IMR-90 (cell line): ENCODE measurements around the gene NRL. TPM values are rescaled to one million over a fixed set of nuclear protein-coding genes. Genes with fewer than 3 reads are reported as not detected.
"Not testable (repeated sequence)": the region's sequence is repeated elsewhere in the genome, so short reads cannot be mapped to it uniquely, and the experiment has no call there.

Experiments
- ATAC-seq: fragments of 200-7000 bp; cut with Tn5 transposase; 2 replicates; pipeline ENCODE4 v1.9.1; 2020; ENCODE audit warnings: low read depth, mild to moderate bottlenecking, moderate library complexity
- BruUV-seq: library from RNA; stranded (reverse); fragments of 400-500 nt; replicated peaks from 2 replicates; lab custom pipeline; 2021; lab: Mats Ljungman, UMichigan
- CTCF ChIA-PET: fragments of 300-600 bp; formaldehyde crosslinking; extraction: SDS; loops from one replicate; lab custom pipeline; 2021; ENCODE audit warnings: antibody characterized with exemption; lab: Yijun Ruan, JAX
- POLR2A ChIA-PET: fragments of 300-600 bp; sonication (Branson Sonifier 250); formaldehyde crosslinking; loops from one replicate; lab custom pipeline; 2022; ENCODE audit warnings: antibody characterized with exemption; ENCODE audit not compliant: unreplicated experiment; lab: Charles Lee
- DNase-seq: peaks from one replicate; pipeline ENCODE4 v3.0.0; 2013
- H2AFZ ChIP-seq: replicated peaks from 2 replicates; pipeline ENCODE3; 2013; ENCODE audit warnings: low read length, mild to moderate bottlenecking; ENCODE audit not compliant: poor library complexity
- H2AK5ac ChIP-seq: 2 replicates; pipeline ENCODE4 v1.6.1; 2013; ENCODE audit warnings: low read depth, low read length, inconsistent platforms
- H2AK9ac ChIP-seq: replicated peaks from 2 replicates; pipeline ENCODE3; 2013; ENCODE audit warnings: mild to moderate bottlenecking, low read depth, low read length, moderate library complexity; ENCODE audit not compliant: poor library complexity
- H2BK120ac ChIP-seq: 2 replicates; pipeline ENCODE4 v1.6.1; 2013; ENCODE audit warnings: low read depth, low read length, inconsistent platforms
- H2BK15ac ChIP-seq: 3 replicates; pipeline ENCODE4 v1.6.1; 2013; ENCODE audit warnings: low read depth, low read length, inconsistent platforms
- H2BK20ac ChIP-seq: 2 replicates; pipeline ENCODE4 v1.6.1; 2013; ENCODE audit warnings: low read depth, mild to moderate bottlenecking, inconsistent platforms, low read length, moderate library complexity
- H2BK5ac ChIP-seq: 2 replicates; pipeline ENCODE4 v1.6.1; 2013; ENCODE audit warnings: mild to moderate bottlenecking, low read depth, low read length, inconsistent platforms; ENCODE audit not compliant: poor library complexity, severe bottlenecking
- H3K14ac ChIP-seq: replicated peaks from 2 replicates; pipeline ENCODE4 v1.6.1; 2013; ENCODE audit warnings: low read depth, low read length, inconsistent platforms
- H3K18ac ChIP-seq: 2 replicates; pipeline ENCODE4 v1.6.1; 2013; ENCODE audit warnings: low read depth, low read length, control low read depth
- H3K23ac ChIP-seq: 2 replicates; pipeline ENCODE4 v1.6.1; 2013; ENCODE audit warnings: low read depth, low read length, inconsistent platforms
- H3K27ac ChIP-seq: 2 replicates; pipeline ENCODE4 v1.5.1; 2013; ENCODE audit warnings: mild to moderate bottlenecking, control low read depth, low read length; ENCODE audit not compliant: insufficient read depth
- H3K27me3 ChIP-seq: 2 replicates; pipeline ENCODE4 v1.6.1; 2013; ENCODE audit warnings: low read length; ENCODE audit not compliant: control insufficient read depth, insufficient read depth
- H3K36me3 ChIP-seq: 2 replicates; pipeline ENCODE4 v1.6.1; 2013; ENCODE audit warnings: low read length, mixed read lengths; ENCODE audit not compliant: control insufficient read depth, insufficient read depth
- H3K4ac ChIP-seq: 2 replicates; pipeline ENCODE4 v1.6.1; 2013; ENCODE audit warnings: low read depth, low read length, inconsistent platforms
- H3K4me1 ChIP-seq: 2 replicates; pipeline ENCODE4 v1.6.1; 2013; ENCODE audit warnings: low read length, mixed read lengths; ENCODE audit not compliant: control insufficient read depth, insufficient read depth
- H3K4me2 ChIP-seq: 2 replicates; pipeline ENCODE4 v1.6.1; 2013; ENCODE audit warnings: low read depth, mild to moderate bottlenecking, control low read depth, low read length, moderate library complexity
- H3K4me3 ChIP-seq: 2 replicates; pipeline ENCODE4 v1.5.1; 2013; ENCODE audit warnings: low read depth, mild to moderate bottlenecking, control low read depth, low read length, moderate library complexity; ENCODE audit not compliant: insufficient read depth
- H3K56ac ChIP-seq: 2 replicates; pipeline ENCODE4 v1.6.1; 2013; ENCODE audit warnings: low read length, inconsistent platforms; ENCODE audit not compliant: insufficient read depth; ENCODE audit errors: extremely low read depth
- H3K79me1 ChIP-seq, 2 experiments: 2 replicates each; pipeline ENCODE4 v1.6.1; 2013; ENCODE audit warnings: low read length in 2 of 2, inconsistent platforms in 1 of 2, low read depth in 1 of 2
- H3K9ac ChIP-seq: 2 replicates; pipeline ENCODE4 v1.6.1; 2013; ENCODE audit warnings: low read depth, low read length, control low read depth
- H3K9me1 ChIP-seq: 2 replicates; pipeline ENCODE4 v1.6.1; 2013; ENCODE audit warnings: low read length, inconsistent platforms; ENCODE audit not compliant: insufficient read depth
- H3K9me3 ChIP-seq: 2 replicates; pipeline ENCODE4 v1.6.1; 2013; ENCODE audit warnings: low read length; ENCODE audit not compliant: control insufficient read depth, insufficient read depth
- H4K20me1 ChIP-seq: 2 replicates; pipeline ENCODE4 v1.6.1; 2013; ENCODE audit warnings: low read length, inconsistent platforms; ENCODE audit not compliant: insufficient read depth
- H4K5ac ChIP-seq: 2 replicates; pipeline ENCODE4 v1.6.1; 2013; ENCODE audit warnings: mild to moderate bottlenecking, low read depth, low read length, control low read depth
- H4K8ac ChIP-seq, 2 experiments: 2 replicates each; pipeline ENCODE4 v1.6.1; 2013; ENCODE audit warnings: low read depth in 2 of 2, low read length in 2 of 2, control low read depth in 1 of 2, inconsistent platforms in 1 of 2
- H4K91ac ChIP-seq: 2 replicates; pipeline ENCODE4 v1.6.1; 2013; ENCODE audit warnings: low read depth, low read length, inconsistent platforms; ENCODE audit not compliant: insufficient read depth
- WGBS, 2 experiments: methylation state at CpG; one replicate each; pipeline versions ENCODE4 v1.1.5 to v1.1.7; 2013; ENCODE audit warnings: missing lambda C conversion rate in 2 of 2; ENCODE audit not compliant: insufficient read length in 1 of 2; ENCODE audit errors: extremely low coverage in 2 of 2; 5-methylcytosine and 5-hydroxymethylcytosine counted together
- dilution Hi-C: fragments of 300-500 bp; cut with HindIII; formaldehyde crosslinking; loops from one replicate; pipeline ENCODE4 v1.14.3; 2018; ENCODE audit warnings: low sequenced_read_pairs; ENCODE audit not compliant: unreplicated experiment
- in situ Hi-C: fragments of 300-500 bp; cut with MboI; formaldehyde crosslinking; loops from 3 replicates; pipeline ENCODE4 v1.14.3; 2019; ENCODE audit warnings: low sequenced_read_pairs, inconsistent platforms, mixed read lengths
- intact Hi-C: fragments of 100-400 bp; cut with micrococcal nuclease; formaldehyde crosslinking; loops from 2 replicates; pipeline ENCODE4 v1.10.0; 2022
- microRNA-seq, 2 experiments: library from miRNA; stranded (forward) in 1 of 2; unstranded in 1 of 2; fragments of 10-50 nt in 1 of 2; fragments of <30 nt in 1 of 2; gene quantifications in 1 of 2; microRNA quantifications in 1 of 2; one replicate each; pipeline versions ENCODE3 to v1.1.0; 2013 to 2020; ENCODE audit not compliant: insufficient read depth in 1 of 2, insufficient read length in 1 of 2, unreplicated experiment in 1 of 2
- polyA plus RNA-seq, 3 experiments: library from polyadenylated mRNA; depleted of rRNA; stranded (reverse); fragments of >200 nt; gene quantifications; 2 replicates each; pipeline ENCODE4 v1.2.3, GENCODE V29; 2012; ENCODE audit warnings: low replicate concordance in 1 of 3
- small RNA-seq, 5 experiments: library from RNA; depleted of rRNA; stranded (forward); fragments of <200 nt; gene quantifications; one replicate each; pipeline ENCODE3, GENCODE V24; 2012
- total RNA-seq: library from RNA; depleted of rRNA; stranded (reverse); fragments of >200 nt; gene quantifications from 2 replicates; pipeline ENCODE4 v1.2.3, GENCODE V29; 2012; rRNA removed

NRL gene
- total and polyA plus RNA-seq, 2 of the 4 experiments (the other 2 are of a cell fraction): 0.18 to 0.70 TPM

- H4K5ac ChIP-seq, H3K4me2 ChIP-seq, H4K8ac ChIP-seq, H3K9me1 ChIP-seq, CTCF ChIA-PET, ATAC-seq, H2BK5ac ChIP-seq, H3K27me3 ChIP-seq, POLR2A ChIA-PET, H4K91ac ChIP-seq, H3K36me3 ChIP-seq, H3K23ac ChIP-seq, H2BK20ac ChIP-seq, H2AK5ac ChIP-seq, H3K79me1 ChIP-seq, H3K18ac ChIP-seq, H3K4ac ChIP-seq, H2AK9ac ChIP-seq, H3K27ac ChIP-seq, H3K4me1 ChIP-seq, dilution Hi-C loops, H2AFZ ChIP-seq, H2BK120ac ChIP-seq, H3K14ac ChIP-seq, BruUV-seq, DNase-seq, H3K9ac ChIP-seq, H2BK15ac ChIP-seq, H3K4me3 ChIP-seq, H3K56ac ChIP-seq, H4K20me1 ChIP-seq, H3K9me3 ChIP-seq: not testable (repeated sequence)
- no CpG with 5 or more reads among the region's 3 CpGs for WGBS, 2 experiments
- in situ Hi-C loops (loop anchor here (10.0 kb wide), 1 partner anchor 45 kb away; the partner anchor contains the start of gene DHRS4L2), intact Hi-C loops (loop anchor here (5.0 kb wide), 1 partner anchor 42 kb away; the partner anchor contains the start of gene DHRS4L2)
Measured at GRCh38 chr14:24029687-24030086, 85.1 kb downstream of the NRL start.

Small RNA genes lying within 50 kb of the gene (microRNA-seq; reads per million reads assigned to microRNA genes)
- gene MIR7703 (ENCODE audit: unreplicated experiment) (not detected), gene RNA5SP383 (ENCODE audit: insufficient read depth, insufficient read length) (not detected)

Small RNA genes lying within 50 kb of the gene (small RNA-seq; reads per million reads assigned to genes)
- gene RNA5SP383: 0 to 25.3 (median 1.1) reads per million in 5 experiments

Other genes with a start within 250 kb of the NRL start
- 43.2 and 48.9 TPM in 2 replicates for gene DHRS4, start 161.2 kb downstream of the NRL start, total RNA-seq
- gene DHRS4, start 161.2 kb downstream of the NRL start, polyA plus RNA-seq (2012; rRNA removed): 48.6 and 51.8 TPM in 2 replicates
- 11.1 and 12.5 TPM in 2 replicates for gene DHRS4L2, start 126.0 kb downstream of the NRL start, total RNA-seq
- gene DHRS4L2, start 126.0 kb downstream of the NRL start, polyA plus RNA-seq (2012; rRNA removed): 17.3 and 19.6 TPM in 2 replicates
- under 0.01 TPM in 1 of 2 replicates, not detected in the other for gene CARMIL3, start 62.9 kb downstream of the NRL start, total RNA-seq
- gene CARMIL3, start 62.9 kb downstream of the NRL start, polyA plus RNA-seq (2012; rRNA removed): 0.03 TPM in 1 of 2 replicates, not detected in the other
- gene CPNE6, start 43.4 kb downstream of the NRL start, total RNA-seq: not detected in 2 replicates
- gene CPNE6, start 43.4 kb downstream of the NRL start, polyA plus RNA-seq (2012; rRNA removed): not detected in 2 replicates
- 11.1 and 13.4 TPM in 2 replicates for gene PCK2, start 20.6 kb downstream of the NRL start, total RNA-seq
- gene PCK2, start 20.6 kb downstream of the NRL start, polyA plus RNA-seq (2012; rRNA removed): 23.9 and 29.4 TPM in 2 replicates
- 46.7 and 52.0 TPM in 2 replicates for gene DCAF11, start 172 bp downstream of the NRL start, total RNA-seq
- gene DCAF11, start 172 bp downstream of the NRL start, polyA plus RNA-seq (2012; rRNA removed): 19.0 and 21.0 TPM in 2 replicates
- not detected in 2 replicates for gene FITM1, start 15.7 kb upstream of the NRL start, total RNA-seq
- not detected in 2 replicates for gene FITM1, start 15.7 kb upstream of the NRL start, polyA plus RNA-seq (2012; rRNA removed)
- gene PSME1, start 21.2 kb upstream of the NRL start, total RNA-seq: 42.8 and 55.3 TPM in 2 replicates
- 97.9 and 106 TPM in 2 replicates for gene PSME1, start 21.2 kb upstream of the NRL start, polyA plus RNA-seq (2012; rRNA removed)
- 15.0 and 15.1 TPM in 2 replicates for gene EMC9, start 26.6 kb upstream of the NRL start, total RNA-seq
- gene EMC9, start 26.6 kb upstream of the NRL start, polyA plus RNA-seq (2012; rRNA removed): 19.2 and 21.6 TPM in 2 replicates
- 92.2 and 104 TPM in 2 replicates for gene PSME2, start 31.7 kb upstream of the NRL start, total RNA-seq
- 141 and 171 TPM in 2 replicates for gene PSME2, start 31.7 kb upstream of the NRL start, polyA plus RNA-seq (2012; rRNA removed)
- 26.1 and 37.5 TPM in 2 replicates for gene RNF31, start 32.5 kb upstream of the NRL start, total RNA-seq
- 28.9 and 31.6 TPM in 2 replicates for gene RNF31, start 32.5 kb upstream of the NRL start, polyA plus RNA-seq (2012; rRNA removed)
- 29.7 and 34.6 TPM in 2 replicates for gene IRF9, start 46.3 kb upstream of the NRL start, total RNA-seq
- gene IRF9, start 46.3 kb upstream of the NRL start, polyA plus RNA-seq (2012; rRNA removed): 23.2 and 25.6 TPM in 2 replicates
- gene REC8, start 57.1 kb upstream of the NRL start, total RNA-seq: 0.36 and 0.56 TPM in 2 replicates
- gene REC8, start 57.1 kb upstream of the NRL start, polyA plus RNA-seq (2012; rRNA removed): 3.5 and 3.6 TPM in 2 replicates
- gene IPO4, start 73.9 kb upstream of the NRL start, total RNA-seq: 36.7 and 37.6 TPM in 2 replicates
- gene IPO4, start 73.9 kb upstream of the NRL start, polyA plus RNA-seq (2012; rRNA removed): 39.4 and 39.9 TPM in 2 replicates
- gene TM9SF1, start 80.5 kb upstream of the NRL start, total RNA-seq: 51.9 and 65.6 TPM in 2 replicates
- 40.4 and 40.9 TPM in 2 replicates for gene TM9SF1, start 80.5 kb upstream of the NRL start, polyA plus RNA-seq (2012; rRNA removed)
- gene TSSK4, start 90.7 kb upstream of the NRL start, total RNA-seq: under 0.01 TPM in 1 of 2 replicates, not detected in the other
- 0.07 TPM in 1 of 2 replicates, not detected in the other for gene TSSK4, start 90.7 kb upstream of the NRL start, polyA plus RNA-seq (2012; rRNA removed)
- gene CHMP4A, start 98.5 kb upstream of the NRL start, total RNA-seq: 22.0 and 31.7 TPM in 2 replicates
- gene CHMP4A, start 98.5 kb upstream of the NRL start, polyA plus RNA-seq (2012; rRNA removed): 63.8 and 66.4 TPM in 2 replicates
- gene MDP1, start 101.1 kb upstream of the NRL start, total RNA-seq: 15.1 and 16.7 TPM in 2 replicates
- 16.7 and 17.8 TPM in 2 replicates for gene MDP1, start 101.1 kb upstream of the NRL start, polyA plus RNA-seq (2012; rRNA removed)
- 167 and 224 TPM in 2 replicates for gene NEDD8, start 117.4 kb upstream of the NRL start, total RNA-seq
- gene NEDD8, start 117.4 kb upstream of the NRL start, polyA plus RNA-seq (2012; rRNA removed): 375 and 393 TPM in 2 replicates
- 56.1 and 92.5 TPM in 2 replicates for gene GMPR2, start 118.0 kb upstream of the NRL start, total RNA-seq
- gene GMPR2, start 118.0 kb upstream of the NRL start, polyA plus RNA-seq (2012; rRNA removed): 63.7 and 65.7 TPM in 2 replicates
- 21.1 and 26.9 TPM in 2 replicates for gene TINF2, start 127.7 kb upstream of the NRL start, total RNA-seq
- 30.0 and 33.0 TPM in 2 replicates for gene TINF2, start 127.7 kb upstream of the NRL start, polyA plus RNA-seq (2012; rRNA removed)
- gene TGM1, start 148.2 kb upstream of the NRL start, total RNA-seq: 0.56 and 0.72 TPM in 2 replicates
- 2.7 and 3.3 TPM in 2 replicates for gene TGM1, start 148.2 kb upstream of the NRL start, polyA plus RNA-seq (2012; rRNA removed)
- 25.6 and 27.2 TPM in 2 replicates for gene RABGGTA, start 156.6 kb upstream of the NRL start, total RNA-seq
- 55.6 and 64.0 TPM in 2 replicates for gene RABGGTA, start 156.6 kb upstream of the NRL start, polyA plus RNA-seq (2012; rRNA removed)
- gene DHRS1, start 184.8 kb upstream of the NRL start, total RNA-seq: 13.1 and 15.8 TPM in 2 replicates
- 34.7 and 38.6 TPM in 2 replicates for gene DHRS1, start 184.8 kb upstream of the NRL start, polyA plus RNA-seq (2012; rRNA removed)
- gene NOP9, start 184.9 kb upstream of the NRL start, total RNA-seq: 22.5 and 25.8 TPM in 2 replicates
- 11.7 and 11.8 TPM in 2 replicates for gene NOP9, start 184.9 kb upstream of the NRL start, polyA plus RNA-seq (2012; rRNA removed)
- gene CIDEB, start 193.0 kb upstream of the NRL start, total RNA-seq: under 0.01 TPM in 2 replicates
- gene CIDEB, start 193.0 kb upstream of the NRL start, polyA plus RNA-seq (2012; rRNA removed): 0.19 TPM in 2 replicates
- 0.56 and 0.72 TPM in 2 replicates for gene LTB4R2, start 195.2 kb upstream of the NRL start, total RNA-seq
- gene LTB4R2, start 195.2 kb upstream of the NRL start, polyA plus RNA-seq (2012; rRNA removed): 1.7 and 2.0 TPM in 2 replicates
- 0.18 and 0.28 TPM in 2 replicates for gene LTB4R, start 196.6 kb upstream of the NRL start, total RNA-seq
- gene LTB4R, start 196.6 kb upstream of the NRL start, polyA plus RNA-seq (2012; rRNA removed): 2.3 TPM in 2 replicates
- gene ADCY4, start 220.1 kb upstream of the NRL start, total RNA-seq: not detected in 2 replicates
- gene ADCY4, start 220.1 kb upstream of the NRL start, polyA plus RNA-seq (2012; rRNA removed): 0.04 TPM in 1 of 2 replicates, not detected in the other
- gene RIPK3, start 225.0 kb upstream of the NRL start, total RNA-seq: not detected in 2 replicates
- 0.09 TPM in 1 of 2 replicates, not detected in the other for gene RIPK3, start 225.0 kb upstream of the NRL start, polyA plus RNA-seq (2012; rRNA removed)